ENCODE results near the gene IFNA5. TPM values are rescaled to one million over a fixed set of nuclear protein-coding genes. Genes with fewer than 3 reads are reported as not detected.

Gene IFNA5
- total and polyA plus RNA-seq, 8 donors = not detected

DNA sequence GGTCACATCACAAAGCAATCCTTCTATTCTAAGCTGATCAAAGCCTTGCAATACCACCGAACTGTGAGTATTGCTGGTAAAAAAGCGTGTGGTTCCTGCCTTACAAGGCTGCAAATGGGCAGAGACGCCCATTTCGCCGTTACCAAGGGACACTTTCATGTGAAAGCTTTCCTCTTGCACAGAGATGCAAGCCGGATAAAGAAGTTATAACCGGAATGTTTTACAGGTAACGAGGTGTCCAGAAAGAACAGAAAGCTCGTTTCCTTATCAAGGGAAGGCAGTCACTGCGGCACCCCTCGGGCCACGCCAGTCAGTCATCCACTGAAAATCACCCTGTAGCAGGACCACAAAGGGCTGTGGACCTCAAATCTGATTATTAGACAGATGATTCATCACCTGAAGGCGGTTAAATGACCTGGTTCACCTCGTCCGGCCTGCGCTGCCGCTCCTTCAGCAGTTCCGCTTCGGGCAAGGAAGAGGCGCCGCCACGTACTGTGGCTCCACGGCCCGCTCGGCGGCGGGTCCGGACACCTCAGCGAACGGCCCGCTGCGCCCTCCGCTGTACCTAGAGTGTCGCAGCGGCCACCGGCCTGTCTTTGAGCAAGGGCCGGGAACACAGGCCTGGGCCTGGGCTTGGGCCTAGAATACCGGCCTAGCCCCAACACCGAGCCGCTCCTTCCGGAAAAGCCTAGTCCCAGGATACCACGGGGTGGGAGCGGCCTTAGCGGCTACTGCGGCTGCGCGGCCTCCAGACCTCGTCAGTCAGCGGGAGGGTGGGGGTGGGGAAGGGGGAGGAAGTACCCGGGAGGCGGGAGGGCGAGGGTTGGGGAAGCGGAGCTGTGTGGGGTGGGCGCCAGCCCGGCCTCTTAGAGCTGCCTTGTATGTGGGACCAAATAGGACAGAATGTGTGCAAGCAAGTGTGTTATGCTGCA, 29.9 kb upstream of the IFNA5 start, which contains the start of gene KLHL9:
TSS of gene KLHL9 (minus strand) at position 704 of the 932 bp plus-strand sequence. CDS start at position 159, 545 bp downstream.
- Histone ChIP-seq H3K27me3 (no peaks in the 10 kb centered on the region), H3K36me3 (no peaks in the 10 kb centered on the region), H3K4me1 (peaks cover 15 to 44% (median 23%) of the 10 kb centered on the region in 3 donors), H3K4me3 (peak within 1 kb of the TSS; percentile 71 to 89 (median 81)), H3K9me3 (no peaks in the 10 kb centered on the region), H3K27ac (peak within 1 kb of the TSS; percentile 66 to 96 (median 92))
- no peak for TF ChIP-seq CTCF (IDR thresholded peaks at IDR 0.05)
- FAIRE-seq (no peak), DNase-seq (peak; percentile 92 to 98 (median 94)), ATAC-seq (peak; percentile 99 to 100 (median 100))
- intact Hi-C loops (cut with DNase I) = no loop called here
- 0 to 1% methylated on average over 55 of the region's 55 CpGs for WGBS, 2 donors

GRCh38 chr9:21333226-21333625, 28.1 kb upstream of the IFNA5 start:
- FAIRE-seq (no peak), ATAC-seq (no peak), DNase-seq (no peak)
- no peaks in the 10 kb centered on the region for H3K9me3 ChIP-seq
- peaks cover 15 to 49% (median 36%) of the 10 kb centered on the region in 3 donors for H3K4me1 ChIP-seq
- H3K27ac ChIP-seq = no peak overlapping the region
- 93 to 98% methylated on average over 2 of the region's 2 CpGs for WGBS, 2 donors
- H3K4me3 ChIP-seq = no peak overlapping the region
- no peaks in the 10 kb centered on the region for H3K36me3 ChIP-seq
- intact Hi-C loops (cut with DNase I) = no loop called here
- no peak for TF ChIP-seq CTCF (IDR thresholded peaks at IDR 0.05)
- H3K27me3 ChIP-seq = no peaks in the 10 kb centered on the region

- ATAC-seq (no peak), FAIRE-seq (no peak), DNase-seq (no peak)
- no peak for TF ChIP-seq CTCF (IDR thresholded peaks at IDR 0.05)
- H3K27ac ChIP-seq = no peak overlapping the region
- no peaks in the 10 kb centered on the region for H3K36me3 ChIP-seq
- H3K9me3 ChIP-seq = no peaks in the 10 kb centered on the region
- H3K4me3 ChIP-seq = no peak overlapping the region
- 31 to 41% methylated on average over 5 of the region's 5 CpGs for WGBS, 2 donors
- H3K4me1 ChIP-seq = peaks cover 15 to 49% (median 36%) of the 10 kb centered on the region in 3 donors
- no peaks in the 10 kb centered on the region for H3K27me3 ChIP-seq
- intact Hi-C loops (cut with DNase I) = no loop called here
These were observed 26.7 kb upstream of the IFNA5 start for GRCh38 chr9:21331676-21332402.

DNA sequence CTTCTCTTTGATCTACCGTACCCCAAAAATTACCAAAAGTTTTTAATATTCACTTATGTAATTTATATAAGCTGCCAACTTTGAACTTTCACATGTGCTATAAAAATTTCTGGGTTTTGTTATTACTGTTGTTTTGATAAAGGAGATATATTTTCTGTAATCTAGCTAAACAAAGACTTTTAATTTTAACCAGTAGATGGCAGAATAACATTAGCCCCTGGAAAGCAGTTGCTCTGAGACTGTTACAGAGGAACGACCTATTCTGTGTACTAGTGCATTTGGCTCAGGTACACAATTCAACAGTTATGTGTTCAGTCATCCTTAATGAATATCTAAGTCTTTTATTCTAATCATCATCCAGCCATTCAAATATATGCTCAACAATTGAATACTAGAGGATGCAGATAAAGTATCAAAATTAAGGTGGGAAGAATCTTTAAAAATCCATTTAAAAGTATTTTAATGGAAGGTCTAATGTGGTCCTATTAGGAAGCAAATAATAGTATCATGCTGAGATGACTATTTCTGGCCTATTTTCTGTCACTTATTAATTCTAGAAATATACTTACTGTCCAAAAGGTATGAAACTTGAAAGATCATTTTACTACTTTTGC, 21.5 kb upstream of the IFNA5 start:
- peaks cover 7 to 26% (median 22%) of the 10 kb centered on the region in 3 donors for H3K4me1 ChIP-seq
- peak; percentile 8 to 54 (median 44) for TF ChIP-seq CTCF (IDR thresholded peaks at IDR 0.05)
- ATAC-seq = peak in 3 of 4 donors; percentile 84 to 90 (median 90)
- peak; percentile 93 for FAIRE-seq
- no peaks in the 10 kb centered on the region for H3K27me3 ChIP-seq
- DNase-seq = no peak
- no peak overlapping the region for H3K4me3 ChIP-seq
- no peak overlapping the region for H3K27ac ChIP-seq
- intact Hi-C loops (cut with DNase I) = loop anchor here in 1 of 3 donors (10.0 kb wide), 2 partner anchors 68 to 458 kb away; no protein-coding TSS in a partner anchor
- H3K36me3 ChIP-seq = no peaks in the 10 kb centered on the region
- H3K9me3 ChIP-seq = no peaks in the 10 kb centered on the region
- 28 to 33% methylated on average over 2 of the region's 2 CpGs for WGBS, 2 donors
